Measurements from ENCODE around the gene C1D.

- TF ChIP-seq CTCF (IDR thresholded peaks at IDR 0.05) (no peak), ZFX (IDR thresholded peaks at IDR 0.05; ENCODE audit: borderline replicate concordance) (no peak)
These were observed 5.0 kb downstream of the C1D start for GRCh38 chr2:68057658-68058396.

Data from 22Rv1 (cell line).